ENCODE measurements around the gene MT1H.
"Not testable (repeated sequence)": the region's sequence is repeated elsewhere in the genome, so short reads cannot be mapped to it uniquely, and the experiment has no call there.

Gene MT1H

GRCh38 chr16:56652600-56652999, 17.0 kb upstream of the MT1H start:
- H3K4me3 ChIP-seq (ENCODE audit: control insufficient read depth, low read depth, low read length) = no peak overlapping the region
- TF ChIP-seq, protein P1, sequence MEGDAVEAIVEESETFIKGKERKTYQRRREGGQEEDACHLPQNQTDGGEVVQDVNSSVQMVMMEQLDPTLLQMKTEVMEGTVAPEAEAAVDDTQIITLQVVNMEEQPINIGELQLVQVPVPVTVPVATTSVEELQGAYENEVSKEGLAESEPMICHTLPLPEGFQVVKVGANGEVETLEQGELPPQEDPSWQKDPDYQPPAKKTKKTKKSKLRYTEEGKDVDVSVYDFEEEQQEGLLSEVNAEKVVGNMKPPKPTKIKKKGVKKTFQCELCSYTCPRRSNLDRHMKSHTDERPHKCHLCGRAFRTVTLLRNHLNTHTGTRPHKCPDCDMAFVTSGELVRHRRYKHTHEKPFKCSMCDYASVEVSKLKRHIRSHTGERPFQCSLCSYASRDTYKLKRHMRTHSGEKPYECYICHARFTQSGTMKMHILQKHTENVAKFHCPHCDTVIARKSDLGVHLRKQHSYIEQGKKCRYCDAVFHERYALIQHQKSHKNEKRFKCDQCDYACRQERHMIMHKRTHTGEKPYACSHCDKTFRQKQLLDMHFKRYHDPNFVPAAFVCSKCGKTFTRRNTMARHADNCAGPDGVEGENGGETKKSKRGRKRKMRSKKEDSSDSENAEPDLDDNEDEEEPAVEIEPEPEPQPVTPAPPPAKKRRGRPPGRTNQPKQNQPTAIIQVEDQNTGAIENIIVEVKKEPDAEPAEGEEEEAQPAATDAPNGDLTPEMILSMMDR (conservative IDR thresholded peaks at IDR 0.05; ENCODE audit: control insufficient read depth, insufficient read depth, low read depth, low read length) = no peak
- no peak for DNase-seq (ENCODE audit: low read depth)

GRCh38 chr16:56653218-56653617, 16.4 kb upstream of the MT1H start:
- DNase-seq (ENCODE audit: low read depth) = no peak
- H3K4me3 ChIP-seq (ENCODE audit: control insufficient read depth, low read depth, low read length) = no peak overlapping the region

GRCh38 chr16:56657555-56658326, 11.9 kb upstream of the MT1H start, which contains the start of gene MT1F:
MT1F (plus strand) TSS chr16:56657959; CDS start chr16:56658059, 100 bp downstream.
- TF ChIP-seq, protein P1 (conservative IDR thresholded peaks at IDR 0.05; ENCODE audit: control insufficient read depth, insufficient read depth, low read depth, low read length) = no peak
- H3K4me3 ChIP-seq (ENCODE audit: control insufficient read depth, low read depth, low read length) = peak within 1 kb of the TSS; percentile 30
- peak; percentile 45 for DNase-seq (ENCODE audit: low read depth)

More at GRCh38 chr16:56653218-56653617, 16.4 kb upstream of the MT1H start:
- TF ChIP-seq, protein P1 (conservative IDR thresholded peaks at IDR 0.05; ENCODE audit: control insufficient read depth, insufficient read depth, low read depth, low read length) = no peak

DNA sequence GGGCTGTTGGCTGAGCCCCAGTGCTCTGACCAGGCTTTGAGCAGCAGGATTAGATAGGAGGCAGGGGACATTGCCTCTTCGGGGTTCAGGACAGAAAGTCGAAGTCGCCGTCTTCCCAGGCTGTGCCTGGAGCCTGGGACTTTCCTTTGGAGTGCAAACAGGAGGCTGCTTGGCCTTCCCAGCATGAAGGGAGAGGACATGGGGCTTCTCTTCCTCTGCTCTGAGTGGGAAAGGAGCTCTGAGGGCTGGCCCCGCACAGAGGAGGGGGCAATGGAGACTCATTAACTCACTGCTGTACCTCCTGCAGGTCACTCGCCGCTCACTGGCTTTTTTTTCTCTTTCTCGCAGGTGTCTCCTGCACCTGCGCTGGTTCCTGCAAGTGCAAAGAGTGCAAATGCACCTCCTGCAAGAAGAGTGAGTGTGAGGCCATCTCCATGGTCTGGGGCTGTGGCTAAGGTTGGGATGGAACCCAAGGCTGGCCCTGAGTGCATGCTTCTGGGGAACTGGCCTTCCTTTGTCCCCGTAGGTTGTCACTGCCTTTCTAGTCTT, 11.2 kb upstream of the MT1H start:
- DNase-seq (ENCODE audit: low read depth) = no peak
- TF ChIP-seq, protein P1 (conservative IDR thresholded peaks at IDR 0.05; ENCODE audit: control insufficient read depth, insufficient read depth, low read depth, low read length) = no peak
- no peak overlapping the region for H3K4me3 ChIP-seq (ENCODE audit: control insufficient read depth, low read depth, low read length)

- H3K4me3 ChIP-seq (ENCODE audit: control insufficient read depth, low read depth, low read length) = no peak overlapping the region
- no peak for DNase-seq (ENCODE audit: low read depth)
- TF ChIP-seq, protein P1 (conservative IDR thresholded peaks at IDR 0.05; ENCODE audit: control insufficient read depth, insufficient read depth, low read depth, low read length) = no peak
These were observed 7.0 kb upstream of the MT1H start for GRCh38 chr16:56662357-56663354.

- DNase-seq (ENCODE audit: low read depth) = no peak
- H3K4me3 ChIP-seq (ENCODE audit: control insufficient read depth, low read depth, low read length) = no peak overlapping the region
- TF ChIP-seq, protein P1 (conservative IDR thresholded peaks at IDR 0.05; ENCODE audit: control insufficient read depth, insufficient read depth, low read depth, low read length) = no peak
These were observed 5.1 kb upstream of the MT1H start for GRCh38 chr16:56664506-56664905.

GRCh38 chr16:56665286-56666261, 4.0 kb upstream of the MT1H start:
- not testable (repeated sequence) for H3K4me3 ChIP-seq (ENCODE audit: control insufficient read depth, low read depth, low read length); DNase-seq (ENCODE audit: low read depth)

Data from fibroblast of mammary gland (primary cell).